Measurements from ENCODE around the gene TNFSF13.

The TNFSF13 gene

DNA sequence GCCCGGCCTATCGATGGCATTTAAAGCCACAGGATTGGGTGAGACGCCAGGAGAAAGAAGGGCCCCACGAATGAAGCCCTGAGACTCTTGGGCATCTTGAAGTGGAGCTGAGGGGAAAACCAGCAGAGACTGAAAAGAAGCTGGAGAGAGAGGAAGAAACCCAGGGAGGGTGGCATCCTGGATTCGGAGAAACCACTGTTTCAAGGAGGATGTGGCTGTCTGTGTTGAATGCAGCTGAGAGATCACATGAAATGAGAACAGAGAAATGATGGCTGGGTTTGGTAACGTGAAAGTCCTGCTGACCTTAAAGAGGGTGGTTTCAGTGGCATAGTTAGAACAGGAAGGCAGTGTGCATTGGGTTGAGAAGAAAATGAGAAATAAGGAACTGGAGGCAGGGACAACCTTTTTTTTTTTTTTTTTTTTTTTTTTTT is 5.9 kb upstream of the TNFSF13 start:
- H3K36me3 ChIP-seq (ENCODE audit: control insufficient read depth, insufficient read depth, low read length), result no peaks in the 10 kb centered on the region
- peaks cover 14% of the 10 kb centered on the region for H3K27me3 ChIP-seq (ENCODE audit: control insufficient read depth, insufficient read depth, low read length, poor library complexity, severe bottlenecking)
- peaks cover 7% of the 10 kb centered on the region for H3K4me1 ChIP-seq (ENCODE audit: control insufficient read depth, insufficient read depth, low read length)
- WGBS, 2 experiments, result 90 to 92% methylated on average over 6 of the region's 6 CpGs
- no peak overlapping the region for H3K4me3 ChIP-seq (ENCODE audit: insufficient read depth, low read depth, low read length)
- H3K27ac ChIP-seq (ENCODE audit: insufficient read depth, low read depth, low read length, poor library complexity, severe bottlenecking), result no peak overlapping the region
- no peaks in the 10 kb centered on the region for H3K9me3 ChIP-seq (ENCODE audit: control insufficient read depth, low read length)

GRCh38 chr17:7553356-7553755 is 5.2 kb upstream of the TNFSF13 start:
- H3K9me3 ChIP-seq (ENCODE audit: control insufficient read depth, low read length), result no peaks in the 10 kb centered on the region
- no peaks in the 10 kb centered on the region for H3K36me3 ChIP-seq (ENCODE audit: control insufficient read depth, insufficient read depth, low read length)
- no peak overlapping the region for H3K27ac ChIP-seq (ENCODE audit: insufficient read depth, low read depth, low read length, poor library complexity, severe bottlenecking)
- 97 to 100% methylated on average over 1 of the region's 1 CpG for WGBS, 2 experiments
- H3K4me3 ChIP-seq (ENCODE audit: insufficient read depth, low read depth, low read length), result no peak overlapping the region
- peaks cover 13% of the 10 kb centered on the region for H3K4me1 ChIP-seq (ENCODE audit: control insufficient read depth, insufficient read depth, low read length)
- H3K27me3 ChIP-seq (ENCODE audit: control insufficient read depth, insufficient read depth, low read length, poor library complexity, severe bottlenecking), result peaks cover 7% of the 10 kb centered on the region

- no peaks in the 10 kb centered on the region for H3K36me3 ChIP-seq (ENCODE audit: control insufficient read depth, insufficient read depth, low read length)
- H3K4me1 ChIP-seq (ENCODE audit: control insufficient read depth, insufficient read depth, low read length), result peaks cover 13% of the 10 kb centered on the region
- WGBS, 2 experiments, result 70 to 71% methylated on average over 10 of the region's 10 CpGs
- H3K9me3 ChIP-seq (ENCODE audit: control insufficient read depth, low read length), result no peaks in the 10 kb centered on the region
- H3K4me3 ChIP-seq (ENCODE audit: insufficient read depth, low read depth, low read length), result no peak overlapping the region
- no peak overlapping the region for H3K27ac ChIP-seq (ENCODE audit: insufficient read depth, low read depth, low read length, poor library complexity, severe bottlenecking)
- H3K27me3 ChIP-seq (ENCODE audit: control insufficient read depth, insufficient read depth, low read length, poor library complexity, severe bottlenecking), result no peaks in the 10 kb centered on the region
Observed at GRCh38 chr17:7555320-7555948, 3.1 kb upstream of the TNFSF13 start.

- no peaks in the 10 kb centered on the region for H3K9me3 ChIP-seq (ENCODE audit: control insufficient read depth, low read length)
- H3K36me3 ChIP-seq (ENCODE audit: control insufficient read depth, insufficient read depth, low read length), result no peaks in the 10 kb centered on the region
- WGBS, 2 experiments, result 96% methylated on average over 12 of the region's 12 CpGs
Observed at GRCh38 chr17:7556627-7557026, 1.9 kb upstream of the TNFSF13 start.

GRCh38 chr17:7557147-7557764 is 1.3 kb upstream of the TNFSF13 start:
- WGBS, 2 experiments, result 79% methylated on average over 19 of the region's 19 CpGs
- no peaks in the 10 kb centered on the region for H3K27me3 ChIP-seq (ENCODE audit: control insufficient read depth, insufficient read depth, low read length, poor library complexity, severe bottlenecking)
- no peak overlapping the region for H3K27ac ChIP-seq (ENCODE audit: insufficient read depth, low read depth, low read length, poor library complexity, severe bottlenecking)
- H3K9me3 ChIP-seq (ENCODE audit: control insufficient read depth, low read length), result no peaks in the 10 kb centered on the region
- no peak overlapping the region for H3K4me3 ChIP-seq (ENCODE audit: insufficient read depth, low read depth, low read length)
- H3K4me1 ChIP-seq (ENCODE audit: control insufficient read depth, insufficient read depth, low read length), result peaks cover 17% of the 10 kb centered on the region
- no peaks in the 10 kb centered on the region for H3K36me3 ChIP-seq (ENCODE audit: control insufficient read depth, insufficient read depth, low read length)

More at GRCh38 chr17:7556627-7557026, 1.9 kb upstream of the TNFSF13 start:
- no peak overlapping the region for H3K27ac ChIP-seq (ENCODE audit: insufficient read depth, low read depth, low read length, poor library complexity, severe bottlenecking)
- H3K27me3 ChIP-seq (ENCODE audit: control insufficient read depth, insufficient read depth, low read length, poor library complexity, severe bottlenecking), result no peaks in the 10 kb centered on the region
- H3K4me1 ChIP-seq (ENCODE audit: control insufficient read depth, insufficient read depth, low read length), result peaks cover 17% of the 10 kb centered on the region
- H3K4me3 ChIP-seq (ENCODE audit: insufficient read depth, low read depth, low read length), result no peak overlapping the region

- H3K4me3 ChIP-seq (ENCODE audit: insufficient read depth, low read depth, low read length), result no peak overlapping the region
- H3K4me1 ChIP-seq (ENCODE audit: control insufficient read depth, insufficient read depth, low read length), result peaks cover 23% of the 10 kb centered on the region
- H3K27me3 ChIP-seq (ENCODE audit: control insufficient read depth, insufficient read depth, low read length, poor library complexity, severe bottlenecking), result no peaks in the 10 kb centered on the region
- H3K36me3 ChIP-seq (ENCODE audit: control insufficient read depth, insufficient read depth, low read length), result no peaks in the 10 kb centered on the region
- 28 to 30% methylated on average over 21 of the region's 21 CpGs for WGBS, 2 experiments
- H3K9me3 ChIP-seq (ENCODE audit: control insufficient read depth, low read length), result no peaks in the 10 kb centered on the region
- H3K27ac ChIP-seq (ENCODE audit: insufficient read depth, low read depth, low read length, poor library complexity, severe bottlenecking), result no peak overlapping the region
Observed at GRCh38 chr17:7557775-7558543, 591 bp upstream of the TNFSF13 start.

DNA sequence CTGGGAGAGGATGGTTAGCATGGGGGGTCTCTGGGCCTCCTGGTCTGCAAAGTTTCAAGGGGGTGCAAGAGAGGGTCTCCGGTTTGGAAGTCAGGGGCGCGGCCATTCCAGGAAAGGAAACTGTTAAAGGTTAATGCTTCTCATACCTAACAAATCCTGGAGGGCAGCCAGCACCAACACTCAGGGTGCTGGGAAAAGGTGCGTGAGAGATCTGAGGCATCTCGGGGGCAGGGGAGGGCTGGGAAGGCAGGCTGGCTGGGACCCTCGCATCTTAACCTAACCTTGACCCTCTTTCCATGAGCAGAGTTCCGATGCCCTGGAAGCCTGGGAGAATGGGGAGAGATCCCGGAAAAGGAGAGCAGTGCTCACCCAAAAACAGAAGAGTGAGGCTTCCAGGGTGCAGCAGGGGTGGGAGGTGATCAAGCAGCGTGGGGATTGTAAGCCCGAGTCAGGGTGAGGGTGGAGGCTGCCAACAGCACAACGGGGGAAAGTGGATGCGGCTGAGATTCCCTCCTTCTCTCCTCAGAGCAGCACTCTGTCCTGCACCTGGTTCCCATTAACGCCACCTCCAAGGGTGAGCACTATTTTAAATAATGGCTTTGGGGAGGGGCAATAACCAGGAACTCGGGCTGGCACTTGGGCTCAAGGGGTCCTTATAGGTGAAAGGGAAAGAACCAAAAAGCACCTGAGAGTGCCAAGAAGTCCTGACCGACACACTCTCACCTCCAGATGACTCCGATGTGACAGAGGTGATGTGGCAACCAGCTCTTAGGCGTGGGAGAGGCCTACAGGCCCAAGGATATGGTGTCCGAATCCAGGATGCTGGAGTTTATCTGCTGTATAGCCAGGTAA is 996 bp downstream of the TNFSF13 start:
- WGBS, 2 experiments, result 91 to 92% methylated on average over 18 of the region's 18 CpGs
- H3K4me1 ChIP-seq (ENCODE audit: control insufficient read depth, insufficient read depth, low read length), result peaks cover 30% of the 10 kb centered on the region
- H3K4me3 ChIP-seq (ENCODE audit: insufficient read depth, low read depth, low read length), result no peak overlapping the region
- no peaks in the 10 kb centered on the region for H3K9me3 ChIP-seq (ENCODE audit: control insufficient read depth, low read length)
- no peaks in the 10 kb centered on the region for H3K27me3 ChIP-seq (ENCODE audit: control insufficient read depth, insufficient read depth, low read length, poor library complexity, severe bottlenecking)
- peaks cover 12% of the 10 kb centered on the region for H3K36me3 ChIP-seq (ENCODE audit: control insufficient read depth, insufficient read depth, low read length)
- H3K27ac ChIP-seq (ENCODE audit: insufficient read depth, low read depth, low read length, poor library complexity, severe bottlenecking), result no peak overlapping the region

- Histone ChIP-seq H3K36me3 (ENCODE audit: control insufficient read depth, insufficient read depth, low read length) (peaks cover 19% of the 10 kb centered on the region), H3K27me3 (ENCODE audit: control insufficient read depth, insufficient read depth, low read length, poor library complexity, severe bottlenecking) (no peaks in the 10 kb centered on the region), H3K27ac (ENCODE audit: insufficient read depth, low read depth, low read length, poor library complexity, severe bottlenecking) (peak overlapping the region; percentile 90), H3K4me1 (ENCODE audit: control insufficient read depth, insufficient read depth, low read length) (peaks cover 30% of the 10 kb centered on the region), H3K9me3 (ENCODE audit: control insufficient read depth, low read length) (no peaks in the 10 kb centered on the region), H3K4me3 (ENCODE audit: insufficient read depth, low read depth, low read length) (peak overlapping the region; percentile 87)
- WGBS, 2 experiments, result 29% methylated on average over 20 to 22 of the region's 22 CpGs
Observed at GRCh38 chr17:7560172-7561027, 1.9 kb downstream of the TNFSF13 start.

GRCh38 chr17:7561028-7561575 is 2.6 kb downstream of the TNFSF13 start:
- 0 to 1% methylated on average over 32 of the region's 32 CpGs for WGBS, 2 experiments

More at GRCh38 chr17:7561028-7561575, 2.6 kb downstream of the TNFSF13 start:
- Histone ChIP-seq H3K27me3 (ENCODE audit: control insufficient read depth, insufficient read depth, low read length, poor library complexity, severe bottlenecking) (no peaks in the 10 kb centered on the region), H3K36me3 (ENCODE audit: control insufficient read depth, insufficient read depth, low read length) (peaks cover 24% of the 10 kb centered on the region), H3K4me1 (ENCODE audit: control insufficient read depth, insufficient read depth, low read length) (peaks cover 30% of the 10 kb centered on the region), H3K27ac (ENCODE audit: insufficient read depth, low read depth, low read length, poor library complexity, severe bottlenecking) (peak overlapping the region; percentile 90), H3K4me3 (ENCODE audit: insufficient read depth, low read depth, low read length) (peak overlapping the region; percentile 87), H3K9me3 (ENCODE audit: control insufficient read depth, low read length) (no peaks in the 10 kb centered on the region)
